Gastroesophageal sphincter (tissue), 4 donors: ENCODE data around the gene EPHA2. TPM values are rescaled to one million over a fixed set of nuclear protein-coding genes. Genes with fewer than 3 reads are reported as not detected.

Experiments used
- ATAC-seq: fragments of 150-250 bp; one replicate; pipeline ENCODE4 v1.9.1; 2016; ENCODE audit warnings: mild to moderate bottlenecking, moderate library complexity
- H3K27ac ChIP-seq, 4 donors: fragments of 200-600 bp; sonication (generic) in 3 of 4; 1 replicate in 3 of 4; 2 replicates in 1 of 4; pipeline ENCODE4 v1.5.1; 2016 to 2019
- H3K27me3 ChIP-seq: fragments of 200-600 bp; sonication (generic); one replicate; pipeline ENCODE4 v1.5.1; 2019
- H3K36me3 ChIP-seq, 2 donors: fragments of 200-600 bp; sonication (generic); one replicate each; pipeline ENCODE4 v1.5.1; 2019; ENCODE audit warnings: control low read depth in 1 of 2
- H3K4me1 ChIP-seq, 3 donors: fragments of 200-600 bp; sonication (generic); 1 replicate in 2 of 3; 2 replicates in 1 of 3; pipeline ENCODE4 v1.5.1; 2016 to 2019; ENCODE audit warnings: control low read depth in 2 of 3
- H3K4me3 ChIP-seq, 2 donors: fragments of 200-600 bp; sonication (generic); one replicate each; pipeline ENCODE4 v1.5.1; 2019; ENCODE audit warnings: mild to moderate bottlenecking in 1 of 2, moderate library complexity in 1 of 2
- H3K9me3 ChIP-seq, 3 donors: fragments of 200-600 bp; sonication (generic); one replicate each; pipeline ENCODE4 v1.5.1; 2017 to 2019; ENCODE audit warnings: control low read depth in 2 of 3
- CTCF ChIP-seq, 4 experiments: fragments of 200-600 bp in 2 of 4; fragments of 450-650 bp in 2 of 4; sonication (generic) in 1 of 4; IDR thresholded peaks; one replicate each; pipeline ENCODE4 v1.5.1; 2017 to 2019; ENCODE audit warnings: antibody characterized with exemption in 4 of 4, mild to moderate bottlenecking in 2 of 4, moderate library complexity in 2 of 4
- EP300 ChIP-seq: sonication (generic); formaldehyde crosslinking; IDR thresholded peaks from one replicate; pipeline ENCODE4 v1.6.1; 2017; ENCODE audit warnings: antibody characterized with exemption, mild to moderate bottlenecking
- POLR2A ChIP-seq, 2 donors: fragments of 450-650 bp; IDR thresholded peaks; one replicate each; pipeline ENCODE4 v1.6.1; 2017; ENCODE audit warnings: antibody characterized with exemption in 2 of 2, mild to moderate bottlenecking in 2 of 2, moderate library complexity in 1 of 2
- POLR2AphosphoS5 ChIP-seq: sonication (generic); formaldehyde crosslinking; IDR thresholded peaks from one replicate; pipeline ENCODE4 v1.6.1; 2017; ENCODE audit warnings: antibody characterized with exemption
- WGBS, 2 donors: methylation state at CpG; one replicate each; pipeline ENCODE4 v1.1.5; 2018; ENCODE audit warnings: low coverage in 1 of 2; 5-methylcytosine and 5-hydroxymethylcytosine counted together
- total RNA-seq, 4 donors: library from RNA; depleted of rRNA; stranded (reverse); fragments of >200 nt; gene quantifications; one replicate each; pipeline ENCODE4 v1.1.0, GENCODE V29; 2016

Gene EPHA2
- total RNA-seq, 4 donors from 2014 or later, result 8.9 to 16.1 (median 12.4) TPM

GRCh38 chr1:16124377-16125087 is 31.3 kb downstream of the EPHA2 start:
- no peak for ATAC-seq
- TF ChIP-seq POLR2A (IDR thresholded peaks at IDR 0.05) (no peak), EP300 (no peak), POLR2AphosphoS5 (no peak), CTCF (IDR thresholded peaks at IDR 0.05) (no peak)
- WGBS, 2 donors, result 84 to 91% methylated on average over 5 to 8 of the region's 18 CpGs
- no peak overlapping the region for H3K4me3 ChIP-seq
- no peaks in the 10 kb centered on the region for H3K27me3 ChIP-seq
- no peaks in the 10 kb centered on the region for H3K9me3 ChIP-seq
- no peak overlapping the region for H3K27ac ChIP-seq
- peaks cover 0 to 51% of the 10 kb centered on the region in 2 donors for H3K36me3 ChIP-seq
- peaks cover 0 to 15% (median 0%) of the 10 kb centered on the region in 3 donors for H3K4me1 ChIP-seq

DNA sequence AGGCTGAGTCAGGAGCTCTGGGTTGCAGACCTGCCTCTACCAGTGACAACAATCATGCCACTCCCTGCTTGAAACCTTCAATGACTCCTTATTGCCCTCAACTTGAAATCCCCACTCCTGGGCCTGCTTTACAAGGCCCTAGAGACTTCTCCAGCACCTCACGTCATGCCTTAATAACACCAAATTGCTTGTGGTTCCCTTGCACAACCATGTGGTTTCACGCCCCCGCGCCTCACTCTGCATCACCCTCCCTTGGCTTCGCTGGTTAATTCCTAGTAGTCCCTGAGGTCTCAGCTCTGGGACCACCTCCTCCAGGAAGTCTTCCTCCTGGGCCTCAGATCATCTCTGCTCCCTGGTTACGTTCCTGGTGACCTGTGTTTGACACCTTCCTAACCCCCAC is 33.0 kb downstream of the EPHA2 start:
- Histone ChIP-seq H3K27ac (no peak overlapping the region), H3K27me3 (no peaks in the 10 kb centered on the region), H3K4me1 (peaks cover 0 to 15% (median 0%) of the 10 kb centered on the region in 3 donors), H3K4me3 (no peak overlapping the region), H3K36me3 (peaks cover 0 to 35% of the 10 kb centered on the region in 2 donors), H3K9me3 (no peaks in the 10 kb centered on the region)
- WGBS, 2 donors, result 83 to 87% methylated on average over 5 to 6 of the region's 6 CpGs
- ATAC-seq, result no peak
- TF ChIP-seq EP300, result no peak

DNA sequence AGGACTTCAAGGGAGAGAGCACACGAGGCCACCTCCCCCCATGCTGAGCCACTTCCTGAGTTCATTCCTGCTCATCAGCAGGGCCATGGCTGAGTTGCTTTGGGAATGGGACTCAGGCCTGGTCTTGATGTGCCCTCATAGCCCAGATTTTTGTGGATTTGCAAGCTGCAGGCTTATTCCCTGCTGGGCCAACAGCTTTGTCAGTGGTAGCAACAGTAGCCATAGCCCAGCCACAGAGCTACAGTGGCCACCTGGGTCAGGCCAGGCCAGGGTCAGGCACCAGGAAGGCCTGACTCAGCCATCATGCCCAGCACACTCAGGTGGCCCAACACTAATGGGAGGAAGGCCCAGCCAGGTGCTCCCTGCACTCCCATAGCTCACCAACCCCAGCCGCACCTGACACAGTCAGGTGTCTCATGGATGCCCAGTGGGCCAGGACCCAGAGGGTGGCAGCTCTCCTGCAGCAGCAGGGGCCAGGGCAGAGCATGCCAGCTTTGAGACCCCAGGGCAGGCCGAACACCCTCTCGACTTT is 33.5 kb downstream of the EPHA2 start:
- no peak overlapping the region for H3K27ac ChIP-seq

GRCh38 chr1:16120940-16121410 is 34.9 kb downstream of the EPHA2 start:
- WGBS, 2 donors, result 42 to 66% methylated on average over 3 to 4 of the region's 4 CpGs
- H3K4me1 ChIP-seq, result peaks cover 0 to 9% (median 0%) of the 10 kb centered on the region in 3 donors
- no peak overlapping the region for H3K4me3 ChIP-seq
- no peak for TF ChIP-seq EP300
- TF ChIP-seq POLR2A (IDR thresholded peaks at IDR 0.05), result no peak
- no peak for TF ChIP-seq POLR2AphosphoS5
- no peak for TF ChIP-seq CTCF (IDR thresholded peaks at IDR 0.05)
- no peak for ATAC-seq
- no peak overlapping the region for H3K27ac ChIP-seq
- no peaks in the 10 kb centered on the region for H3K9me3 ChIP-seq
- no peaks in the 10 kb centered on the region for H3K27me3 ChIP-seq
- peaks cover 0 to 16% of the 10 kb centered on the region in 2 donors for H3K36me3 ChIP-seq

More for the DNA sequence above, 33.5 kb downstream of the EPHA2 start:
- ATAC-seq, result no peak
- H3K27me3 ChIP-seq, result no peaks in the 10 kb centered on the region
- TF ChIP-seq CTCF (IDR thresholded peaks at IDR 0.05), result no peak
- no peak for TF ChIP-seq EP300
- no peak for TF ChIP-seq POLR2A (IDR thresholded peaks at IDR 0.05)
- TF ChIP-seq POLR2AphosphoS5, result no peak
- no peaks in the 10 kb centered on the region for H3K9me3 ChIP-seq
- peaks cover 0 to 15% (median 0%) of the 10 kb centered on the region in 3 donors for H3K4me1 ChIP-seq
- 100% methylated on average over 1 of the region's 4 CpGs; no CpG with 5 or more reads in 1 of the 2 donors for WGBS, 2 donors
- H3K36me3 ChIP-seq, result peaks cover 0 to 30% of the 10 kb centered on the region in 2 donors
- H3K4me3 ChIP-seq, result no peak overlapping the region

DNA sequence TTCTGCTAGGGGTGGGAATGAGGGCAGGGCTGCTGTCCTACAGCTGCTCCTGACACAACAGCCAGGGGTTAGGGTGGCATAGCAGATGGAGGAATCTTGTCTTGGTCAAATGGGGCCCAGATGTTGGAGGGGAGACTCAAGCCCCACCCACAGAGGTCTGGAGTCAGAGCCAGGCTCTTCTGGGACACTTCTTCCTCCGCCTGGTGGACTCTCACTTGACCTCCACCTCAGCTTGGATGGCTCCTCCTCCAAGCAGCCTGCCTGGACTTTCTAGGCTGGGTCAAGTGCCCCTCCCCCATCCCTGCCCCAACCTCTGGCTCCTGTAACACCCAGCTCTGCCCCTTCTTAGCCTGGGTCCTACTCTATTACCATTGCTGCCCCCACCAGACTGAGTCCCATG is 35.5 kb downstream of the EPHA2 start:
- H3K9me3 ChIP-seq, result no peaks in the 10 kb centered on the region
- no peak for TF ChIP-seq CTCF (IDR thresholded peaks at IDR 0.05)
- TF ChIP-seq POLR2A (IDR thresholded peaks at IDR 0.05), result no peak
- no peak for TF ChIP-seq EP300
- TF ChIP-seq POLR2AphosphoS5, result no peak
- no peak overlapping the region for H3K27ac ChIP-seq
- ATAC-seq, result no peak
- H3K4me3 ChIP-seq, result no peak overlapping the region
- peaks cover 0 to 11% of the 10 kb centered on the region in 2 donors for H3K36me3 ChIP-seq
- peaks cover 0 to 9% (median 0%) of the 10 kb centered on the region in 3 donors for H3K4me1 ChIP-seq
- H3K27me3 ChIP-seq, result no peaks in the 10 kb centered on the region
- WGBS, 2 donors, result 83 to 100% methylated on average over 1 of the region's 1 CpG
